ENCODE data around the gene SRC.

SRC gene

GRCh38 chr20:37408302-37409193, 62.6 kb downstream of the SRC start:
- TF ChIP-seq GATA3 (IDR thresholded peaks at IDR 0.05; ENCODE audit: low read depth, low read length) (no peak), GATA2 (IDR thresholded peaks at IDR 0.05; ENCODE audit: low read depth, low read length) (no peak)

GRCh38 chr20:37411408-37412219, 65.7 kb downstream of the SRC start:
- no peak for TF ChIP-seq GATA2 (IDR thresholded peaks at IDR 0.05; ENCODE audit: low read depth, low read length)
- TF ChIP-seq GATA3 (IDR thresholded peaks at IDR 0.05; ENCODE audit: low read depth, low read length): no peak

GRCh38 chr20:37413023-37413334, 67.0 kb downstream of the SRC start:
- TF ChIP-seq GATA3 (IDR thresholded peaks at IDR 0.05; ENCODE audit: low read depth, low read length) (no peak), GATA2 (IDR thresholded peaks at IDR 0.05; ENCODE audit: low read depth, low read length) (no peak)

GRCh38 chr20:37413379-37413778, 67.4 kb downstream of the SRC start:
- TF ChIP-seq GATA2 (IDR thresholded peaks at IDR 0.05; ENCODE audit: low read depth, low read length) (no peak), GATA3 (IDR thresholded peaks at IDR 0.05; ENCODE audit: low read depth, low read length) (no peak)

GRCh38 chr20:37414224-37415035, 68.5 kb downstream of the SRC start:
- TF ChIP-seq GATA2 (IDR thresholded peaks at IDR 0.05; ENCODE audit: low read depth, low read length): no peak

- TF ChIP-seq GATA3 (IDR thresholded peaks at IDR 0.05; ENCODE audit: low read depth, low read length) (no peak), GATA2 (IDR thresholded peaks at IDR 0.05; ENCODE audit: low read depth, low read length) (no peak)
These were observed 69.5 kb downstream of the SRC start for GRCh38 chr20:37415118-37416085.

GRCh38 chr20:37416100-37416847, 70.3 kb downstream of the SRC start:
- TF ChIP-seq GATA2 (IDR thresholded peaks at IDR 0.05; ENCODE audit: low read depth, low read length) (no peak), GATA3 (IDR thresholded peaks at IDR 0.05; ENCODE audit: low read depth, low read length) (no peak)

GRCh38 chr20:37416848-37417616, 71.1 kb downstream of the SRC start:
- TF ChIP-seq GATA2 (IDR thresholded peaks at IDR 0.05; ENCODE audit: low read depth, low read length) (no peak), GATA3 (IDR thresholded peaks at IDR 0.05; ENCODE audit: low read depth, low read length) (no peak)

GRCh38 chr20:37417617-37418467, 71.9 kb downstream of the SRC start:
- TF ChIP-seq GATA2 (IDR thresholded peaks at IDR 0.05; ENCODE audit: low read depth, low read length) (no peak), GATA3 (IDR thresholded peaks at IDR 0.05; ENCODE audit: low read depth, low read length) (no peak)

GRCh38 chr20:37418591-37419109, 72.7 kb downstream of the SRC start:
- TF ChIP-seq GATA2 (IDR thresholded peaks at IDR 0.05; ENCODE audit: low read depth, low read length): no peak
- no peak for TF ChIP-seq GATA3 (IDR thresholded peaks at IDR 0.05; ENCODE audit: low read depth, low read length)

- TF ChIP-seq GATA3 (IDR thresholded peaks at IDR 0.05; ENCODE audit: low read depth, low read length): no peak
- no peak for TF ChIP-seq GATA2 (IDR thresholded peaks at IDR 0.05; ENCODE audit: low read depth, low read length)
These were observed 73.4 kb downstream of the SRC start for GRCh38 chr20:37419307-37419706.

Data from SH-SY5Y (cell line).